Suprapubic skin (tissue), 3 donors: ENCODE measurements around the gene MLKL.

Experiments
- POLR2A ChIP-seq, 2 donors: fragments of 450-650 bp; IDR thresholded peaks; one replicate each; pipeline ENCODE4 v1.6.1; 2017; ENCODE audit warnings: antibody characterized with exemption in 2 of 2, mild to moderate bottlenecking in 2 of 2, moderate library complexity in 2 of 2
- TF ChIP-seq, protein P1 (sequence below), 2 donors: fragments of 200-600 bp in 1 of 2; fragments of 450-650 bp in 1 of 2; sonication (generic) in 1 of 2; IDR thresholded peaks; one replicate each; pipeline ENCODE4 v1.5.1; 2016 to 2019; ENCODE audit warnings: antibody characterized with exemption in 2 of 2, mild to moderate bottlenecking in 1 of 2, moderate library complexity in 1 of 2

DNA sequence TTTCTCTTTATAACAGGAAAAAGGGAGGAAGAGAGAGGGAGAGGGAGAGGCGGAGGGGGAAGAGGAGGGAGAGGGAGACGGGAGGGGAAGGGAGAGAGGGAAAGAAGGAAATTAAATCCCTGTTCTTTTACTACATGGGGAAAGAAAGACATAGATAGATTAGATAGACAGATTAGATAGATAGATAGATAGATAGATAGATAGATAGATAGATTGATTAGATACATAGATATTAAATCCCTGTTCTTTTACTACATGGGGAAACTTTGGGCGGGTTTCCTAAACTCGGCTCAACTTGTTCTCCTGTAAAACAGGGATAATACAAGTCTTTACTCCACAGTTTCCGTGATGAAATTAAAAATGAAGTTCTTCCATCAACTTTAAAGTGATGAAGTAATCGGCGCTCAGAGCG lies 34.6 kb downstream of the MLKL start:
- TF ChIP-seq, protein P1, sequence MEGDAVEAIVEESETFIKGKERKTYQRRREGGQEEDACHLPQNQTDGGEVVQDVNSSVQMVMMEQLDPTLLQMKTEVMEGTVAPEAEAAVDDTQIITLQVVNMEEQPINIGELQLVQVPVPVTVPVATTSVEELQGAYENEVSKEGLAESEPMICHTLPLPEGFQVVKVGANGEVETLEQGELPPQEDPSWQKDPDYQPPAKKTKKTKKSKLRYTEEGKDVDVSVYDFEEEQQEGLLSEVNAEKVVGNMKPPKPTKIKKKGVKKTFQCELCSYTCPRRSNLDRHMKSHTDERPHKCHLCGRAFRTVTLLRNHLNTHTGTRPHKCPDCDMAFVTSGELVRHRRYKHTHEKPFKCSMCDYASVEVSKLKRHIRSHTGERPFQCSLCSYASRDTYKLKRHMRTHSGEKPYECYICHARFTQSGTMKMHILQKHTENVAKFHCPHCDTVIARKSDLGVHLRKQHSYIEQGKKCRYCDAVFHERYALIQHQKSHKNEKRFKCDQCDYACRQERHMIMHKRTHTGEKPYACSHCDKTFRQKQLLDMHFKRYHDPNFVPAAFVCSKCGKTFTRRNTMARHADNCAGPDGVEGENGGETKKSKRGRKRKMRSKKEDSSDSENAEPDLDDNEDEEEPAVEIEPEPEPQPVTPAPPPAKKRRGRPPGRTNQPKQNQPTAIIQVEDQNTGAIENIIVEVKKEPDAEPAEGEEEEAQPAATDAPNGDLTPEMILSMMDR (IDR thresholded peaks at IDR 0.05), result no peak
- TF ChIP-seq POLR2A (IDR thresholded peaks at IDR 0.05), result no peak
